NOMO-1 (cell line): ENCODE measurements around the gene HSDL1.
"Not testable (repeated sequence)": the region's sequence is repeated elsewhere in the genome, so short reads cannot be mapped to it uniquely, and the experiment has no call there.

Experiments used
- DNase-seq, 2 experiments: peaks; one replicate each; lab custom pipeline; 2025; ENCODE audit not compliant: unreplicated experiment in 2 of 2; lab: John Stamatoyannopoulos, UW

HSDL1 gene

DNA sequence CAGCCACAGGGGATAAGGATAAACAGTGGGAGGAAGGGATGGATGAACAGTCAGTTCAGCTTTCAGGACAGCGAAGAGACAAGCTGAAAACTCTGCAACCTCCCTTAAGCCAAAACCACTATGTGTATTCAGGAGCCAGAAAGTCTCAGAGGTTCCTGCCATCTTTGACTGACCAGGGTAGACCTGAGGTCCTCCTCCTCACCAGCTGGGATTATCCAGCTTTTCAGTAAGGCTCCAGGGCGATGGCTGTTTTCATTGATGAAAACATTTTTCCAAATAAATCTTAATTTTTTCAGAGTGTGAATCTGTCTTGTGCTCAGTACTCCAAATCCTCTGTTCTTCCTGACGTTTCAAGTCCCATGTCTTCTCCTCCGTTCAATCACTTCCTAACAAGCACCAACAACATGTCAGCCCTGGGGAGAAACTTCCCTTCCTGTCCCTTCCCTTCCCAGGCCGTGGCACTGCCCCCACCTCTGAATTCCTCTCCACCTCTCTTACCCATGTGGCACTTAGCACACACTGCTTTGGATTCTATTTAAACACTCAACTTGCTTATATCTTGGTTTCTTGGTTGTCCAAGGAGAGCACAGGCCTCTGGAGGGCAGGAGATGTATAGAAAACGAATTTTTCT, 5.2 kb downstream of the HSDL1 start:
- DNase-seq: no peak

DNA sequence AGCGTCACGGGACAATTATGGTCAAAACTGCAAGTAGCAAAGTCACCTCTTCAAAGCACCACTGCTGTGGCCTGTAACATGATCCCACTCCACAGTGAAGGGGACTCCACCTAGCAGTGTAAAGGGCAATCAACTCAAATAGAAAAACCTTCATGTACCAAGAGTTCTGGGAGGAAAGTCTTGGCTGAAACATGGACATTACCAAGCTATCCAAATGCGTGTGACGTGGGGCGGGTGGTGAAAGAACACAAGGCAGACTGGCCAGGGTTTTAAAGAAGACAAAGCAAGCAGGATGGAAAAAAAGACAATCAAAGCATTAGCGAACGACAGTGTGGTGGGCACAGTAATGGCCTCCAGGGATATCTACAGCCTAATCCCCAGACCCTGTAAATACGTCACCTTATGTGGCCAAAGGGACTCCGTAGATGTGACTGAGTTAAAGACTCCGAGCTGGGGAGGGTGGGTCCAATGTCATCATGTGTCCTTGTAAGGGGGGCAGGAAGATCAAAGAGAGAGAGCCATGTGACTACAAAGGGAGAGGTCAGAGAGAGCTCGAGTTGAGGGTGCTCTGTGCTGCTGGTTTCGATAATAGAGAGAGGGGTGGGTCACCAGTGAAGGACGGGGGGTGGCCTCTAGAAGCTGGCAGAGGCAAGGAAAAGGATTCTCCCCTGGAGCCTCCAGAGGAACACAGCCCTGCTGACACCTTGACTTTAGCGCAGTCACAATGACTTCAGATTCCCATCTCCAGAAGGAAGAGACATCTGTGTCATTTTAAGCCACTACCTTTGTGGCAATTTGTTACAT, 6.0 kb downstream of the HSDL1 start:
- DNase-seq: peak; percentile 5 to 46

DNA sequence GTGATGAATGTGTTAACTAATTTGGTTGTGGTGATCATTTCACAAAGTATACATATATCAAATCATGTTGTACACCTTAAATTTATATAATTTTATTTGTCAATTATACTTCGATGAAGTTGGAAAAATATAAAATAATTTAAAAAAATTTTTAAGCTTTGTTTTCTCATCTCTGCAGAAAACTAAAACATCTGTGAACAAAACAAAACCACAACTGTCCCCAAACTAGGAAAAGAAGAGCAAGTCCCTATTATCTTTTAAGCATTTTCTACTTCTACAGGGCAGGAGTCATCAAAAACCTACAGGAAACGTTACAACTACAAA, 6.5 kb downstream of the HSDL1 start:
- no peak for DNase-seq

DNA sequence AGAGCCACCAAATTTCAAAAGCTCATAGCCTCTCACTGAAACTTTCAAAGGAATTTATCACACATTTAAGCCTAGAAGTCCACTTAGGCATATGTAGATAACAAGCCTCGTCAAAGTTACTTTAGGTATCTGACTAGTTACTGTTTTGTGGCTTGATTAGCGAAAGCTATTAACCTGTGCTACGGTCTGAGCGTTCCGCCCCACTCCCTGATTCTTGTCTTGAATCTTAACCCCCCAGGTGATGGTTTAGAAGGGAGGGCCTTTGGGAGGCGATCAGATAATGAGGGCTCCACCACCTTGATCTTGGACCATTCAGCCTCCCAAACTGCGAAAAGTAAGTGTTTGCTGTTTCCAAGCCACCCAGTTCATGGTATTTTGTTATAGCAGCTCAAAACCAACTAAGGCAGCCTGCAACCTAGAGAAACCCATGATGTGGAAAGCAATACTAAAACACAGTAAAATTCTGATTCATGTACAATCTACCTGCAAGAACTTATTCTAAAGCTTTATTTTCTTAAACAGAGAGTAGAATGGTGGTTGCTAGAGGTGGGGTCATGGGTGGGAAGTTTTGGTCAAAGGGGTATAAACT, 7.1 kb downstream of the HSDL1 start:
- DNase-seq: no peak

DNA sequence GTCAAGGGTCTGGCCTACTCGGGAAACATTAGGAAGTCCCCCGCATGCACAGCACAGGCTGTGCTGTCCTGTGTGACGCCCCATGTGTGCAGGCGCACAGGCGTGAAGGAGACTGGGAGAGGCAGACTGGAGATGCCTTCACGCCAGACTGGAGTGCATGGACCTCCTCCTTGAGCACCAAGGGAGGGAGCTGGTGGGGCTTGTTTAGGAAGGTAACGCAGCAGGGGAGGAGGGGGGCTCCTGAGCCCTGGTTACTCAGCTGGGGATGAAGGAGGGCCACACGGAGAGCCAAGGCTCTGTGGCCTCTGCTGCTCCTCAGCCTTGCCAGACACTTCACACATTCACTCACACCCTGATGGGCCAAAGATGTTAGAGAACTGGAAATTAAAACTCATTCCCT, 7.7 kb downstream of the HSDL1 start:
- DNase-seq: no peak

DNA sequence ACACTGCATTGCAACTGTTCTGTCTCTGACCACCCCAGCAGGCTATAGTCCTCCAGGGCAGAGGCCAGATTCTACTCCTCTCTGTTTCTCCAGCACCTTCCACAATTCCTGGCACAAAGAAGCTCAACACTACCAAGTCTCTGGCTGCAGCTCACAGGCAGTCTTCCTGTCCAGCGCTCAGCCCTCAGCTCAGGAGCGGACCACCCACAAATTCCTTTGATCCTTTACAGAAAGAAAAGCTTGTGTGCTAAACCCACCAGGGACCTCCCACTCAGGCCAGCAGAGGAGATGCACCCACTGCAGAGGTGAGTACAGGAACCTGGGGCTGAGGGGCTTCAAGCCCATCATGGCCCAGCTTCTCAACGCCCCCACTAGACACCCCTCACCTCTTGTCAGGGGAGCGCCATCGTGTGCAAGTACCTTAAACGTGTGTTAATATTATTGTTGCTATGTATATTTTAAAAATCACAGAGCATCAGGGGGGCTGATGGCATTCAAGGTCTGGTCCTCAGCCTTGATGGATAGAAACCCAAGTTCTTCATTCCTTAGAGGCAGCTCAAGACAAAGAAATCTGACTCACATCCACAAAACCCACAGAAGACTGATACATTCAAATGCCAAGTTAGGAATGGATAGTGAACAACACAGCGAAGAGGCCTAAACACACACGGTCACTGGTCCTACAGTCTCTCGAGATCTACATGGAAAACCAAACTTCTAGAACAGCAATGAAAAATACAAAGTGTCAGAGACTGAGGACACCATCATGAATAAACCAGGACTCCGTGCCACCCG, 8.4 kb downstream of the HSDL1 start:
- no peak for DNase-seq

DNA sequence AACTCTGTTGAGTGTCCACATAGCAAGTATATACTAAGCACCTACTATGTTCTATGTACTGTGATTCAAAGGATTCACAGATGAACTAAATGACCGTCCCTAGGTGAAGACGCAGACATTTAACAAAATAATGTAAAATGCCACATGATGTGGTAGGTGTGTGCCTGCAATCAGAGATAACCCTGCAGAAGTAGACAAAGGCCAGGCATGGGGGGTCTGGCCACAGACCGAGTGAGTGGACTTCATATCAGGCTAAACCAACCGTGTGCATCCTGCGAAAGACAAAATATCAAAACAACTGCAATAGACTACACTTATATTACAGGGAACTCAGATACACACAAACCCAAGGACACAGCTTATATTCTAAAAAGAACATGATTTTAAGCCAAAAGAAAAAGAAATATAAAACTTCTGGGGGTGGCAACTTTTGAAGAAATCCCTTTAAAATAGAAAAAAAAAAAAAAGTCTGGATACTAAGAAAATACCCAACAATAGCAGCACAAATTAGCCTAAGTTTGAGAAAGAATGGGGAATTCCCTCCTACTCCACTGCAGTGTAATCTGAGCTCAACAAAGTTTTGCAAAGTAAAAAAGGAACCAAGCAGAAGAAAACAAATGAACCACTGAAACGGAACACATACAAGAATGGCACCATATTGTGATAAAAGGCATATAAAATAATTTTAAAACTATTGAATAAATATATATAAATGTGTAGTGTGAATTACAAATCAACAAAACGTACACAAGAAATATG, 12.3 kb downstream of the HSDL1 start:
- DNase-seq: no peak

DNA sequence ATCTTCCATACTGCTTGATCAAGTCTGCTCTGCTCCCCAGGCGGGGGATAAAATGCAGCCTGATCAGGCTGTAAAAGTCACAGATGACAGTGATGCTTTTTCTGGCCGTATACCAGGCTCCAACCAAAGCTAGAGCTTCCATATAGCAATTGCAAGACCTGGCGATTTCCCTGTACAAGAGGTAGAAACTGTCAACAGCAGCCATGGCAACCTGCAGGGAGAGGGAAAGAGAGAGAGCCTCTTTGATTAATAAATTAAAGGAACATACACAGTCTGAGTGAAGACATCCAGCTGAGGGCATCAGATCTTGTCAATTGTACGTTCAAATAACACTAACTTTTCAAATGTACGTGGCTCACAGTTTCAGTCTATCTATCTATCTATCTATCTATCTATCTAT, 13.9 kb downstream of the HSDL1 start:
- no peak for DNase-seq

DNA sequence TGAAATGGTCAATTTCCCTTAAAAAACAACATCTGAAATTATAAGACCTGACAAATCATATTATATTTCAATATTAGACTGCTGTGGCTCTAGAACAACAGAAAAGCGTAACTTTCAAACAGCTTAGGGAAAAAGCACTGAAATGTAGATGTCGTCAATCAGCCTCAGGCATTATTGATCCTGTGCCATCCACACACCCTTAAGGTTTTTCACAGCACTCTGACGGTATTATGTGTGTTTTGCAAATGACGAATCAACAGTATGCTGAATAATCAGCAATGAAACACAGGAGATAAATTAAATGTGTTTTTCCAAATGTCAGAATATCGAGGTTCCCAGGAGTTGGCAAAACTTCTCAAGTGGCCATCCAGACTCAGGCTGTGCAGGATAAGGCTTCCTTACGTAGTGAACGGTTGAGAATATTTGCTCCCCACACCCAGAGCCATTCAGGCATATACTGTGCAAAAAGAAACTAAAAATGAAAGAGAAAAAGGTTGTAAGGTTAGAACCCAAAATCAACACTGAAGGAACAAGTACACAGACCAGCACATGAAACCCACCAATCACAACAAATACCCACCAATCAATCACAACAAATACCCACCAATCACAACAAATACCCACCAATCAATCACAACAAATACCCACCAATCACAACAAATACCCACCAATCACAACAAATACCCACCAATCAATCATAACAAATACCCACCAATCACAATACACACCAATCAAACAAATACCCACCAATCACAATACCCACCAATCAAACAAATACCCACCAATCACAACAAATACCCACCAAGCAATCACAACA, 20.5 kb downstream of the HSDL1 start:
- DNase-seq: no peak

DNA sequence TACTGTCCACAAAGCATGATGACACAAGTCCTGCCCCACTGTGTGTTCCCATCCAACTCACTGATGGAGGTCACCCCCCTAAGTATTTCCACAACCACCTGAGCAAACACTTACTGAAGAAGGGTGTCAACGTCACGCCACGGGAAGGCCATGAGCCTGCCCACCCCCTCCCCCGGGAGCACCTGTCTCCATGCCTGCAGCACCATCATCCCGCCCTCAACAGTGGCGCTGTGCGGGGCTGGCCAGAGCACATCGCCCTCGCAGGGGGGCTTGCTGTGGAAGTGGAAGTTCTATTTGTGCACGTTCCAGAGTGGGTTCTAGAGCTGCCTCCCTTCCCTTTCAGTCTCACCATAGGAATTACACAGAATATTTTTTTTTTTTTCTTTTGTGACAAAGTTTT, 24.0 kb downstream of the HSDL1 start:
- DNase-seq: no peak

DNA sequence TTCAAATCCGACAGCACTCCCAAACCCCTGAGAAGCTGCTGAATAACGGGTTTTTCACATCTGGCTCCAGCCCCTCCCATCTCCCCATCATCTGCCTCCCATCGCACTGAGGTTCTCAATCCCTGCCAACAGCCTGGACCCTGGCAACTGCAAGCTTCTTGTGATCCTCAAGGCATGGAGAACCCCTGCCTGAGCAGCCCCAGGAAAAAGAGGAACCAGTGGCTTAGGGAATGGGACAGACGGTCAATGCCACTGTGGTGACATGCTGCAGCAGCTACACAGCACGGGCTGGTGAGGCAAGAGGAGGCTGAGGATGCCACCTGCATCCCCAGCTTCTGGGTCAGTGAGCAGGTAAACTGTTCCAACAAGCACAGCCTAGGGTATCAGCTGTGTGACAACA, 25.0 kb downstream of the HSDL1 start:
- DNase-seq: no peak

DNA sequence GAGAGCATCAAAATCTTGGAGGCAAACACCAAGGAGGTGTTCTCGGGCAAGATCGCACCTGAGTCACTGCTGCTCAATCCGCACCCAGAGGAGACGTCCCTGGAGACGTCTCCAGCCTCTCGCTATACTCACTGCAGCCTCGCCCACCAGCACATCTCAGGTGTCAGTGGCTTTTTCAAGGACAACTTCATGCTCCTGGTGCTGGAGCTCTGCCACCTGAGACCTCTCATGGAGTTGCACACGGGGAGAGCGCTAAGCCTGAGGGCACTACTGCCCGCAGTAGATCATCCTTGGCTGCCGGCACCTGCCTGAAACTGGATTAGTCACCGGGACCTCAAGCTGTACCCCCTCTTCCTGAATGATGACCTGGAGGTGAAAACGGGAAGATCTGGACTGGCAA, 25.6 kb downstream of the HSDL1 start:
- DNase-seq: no peak

DNA sequence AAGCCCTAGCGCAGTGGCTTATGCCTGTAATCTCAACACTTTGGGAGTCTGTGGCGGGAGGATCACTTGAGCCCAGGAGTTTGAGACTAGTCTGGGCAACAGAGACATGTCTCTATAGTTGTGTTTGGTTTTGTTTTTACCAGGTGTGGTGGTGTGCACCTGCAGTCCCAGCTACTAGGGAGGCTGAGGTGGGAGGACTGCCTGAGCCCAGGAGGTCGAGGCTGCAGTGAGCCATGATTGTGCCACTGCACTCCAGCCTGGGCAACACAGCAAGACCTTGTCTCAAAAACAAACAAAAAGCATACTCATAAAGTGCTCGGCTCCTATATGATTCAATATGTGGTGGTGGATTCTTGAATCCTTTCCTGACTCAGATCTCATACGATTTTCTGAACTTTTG, 26.7 kb downstream of the HSDL1 start:
- DNase-seq: not testable (repeated sequence)

DNA sequence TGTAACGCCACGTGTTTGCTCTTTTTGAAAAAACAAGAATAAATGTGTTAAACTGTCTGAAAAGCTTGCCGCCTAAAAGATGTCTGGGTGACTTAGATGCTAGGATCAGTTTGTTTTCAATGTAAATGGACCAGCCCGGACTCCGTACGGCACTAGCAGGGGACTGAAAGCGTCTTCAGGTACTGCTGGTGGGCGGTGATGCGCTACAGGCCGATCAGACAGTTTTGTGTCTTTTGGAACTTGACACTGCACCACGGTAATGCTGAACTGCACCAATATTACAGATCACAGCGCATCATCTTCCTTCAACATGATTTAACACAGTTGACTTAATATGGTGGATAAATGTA, 27.5 kb downstream of the HSDL1 start:
- DNase-seq: peak; percentile 17 to 28

DNA sequence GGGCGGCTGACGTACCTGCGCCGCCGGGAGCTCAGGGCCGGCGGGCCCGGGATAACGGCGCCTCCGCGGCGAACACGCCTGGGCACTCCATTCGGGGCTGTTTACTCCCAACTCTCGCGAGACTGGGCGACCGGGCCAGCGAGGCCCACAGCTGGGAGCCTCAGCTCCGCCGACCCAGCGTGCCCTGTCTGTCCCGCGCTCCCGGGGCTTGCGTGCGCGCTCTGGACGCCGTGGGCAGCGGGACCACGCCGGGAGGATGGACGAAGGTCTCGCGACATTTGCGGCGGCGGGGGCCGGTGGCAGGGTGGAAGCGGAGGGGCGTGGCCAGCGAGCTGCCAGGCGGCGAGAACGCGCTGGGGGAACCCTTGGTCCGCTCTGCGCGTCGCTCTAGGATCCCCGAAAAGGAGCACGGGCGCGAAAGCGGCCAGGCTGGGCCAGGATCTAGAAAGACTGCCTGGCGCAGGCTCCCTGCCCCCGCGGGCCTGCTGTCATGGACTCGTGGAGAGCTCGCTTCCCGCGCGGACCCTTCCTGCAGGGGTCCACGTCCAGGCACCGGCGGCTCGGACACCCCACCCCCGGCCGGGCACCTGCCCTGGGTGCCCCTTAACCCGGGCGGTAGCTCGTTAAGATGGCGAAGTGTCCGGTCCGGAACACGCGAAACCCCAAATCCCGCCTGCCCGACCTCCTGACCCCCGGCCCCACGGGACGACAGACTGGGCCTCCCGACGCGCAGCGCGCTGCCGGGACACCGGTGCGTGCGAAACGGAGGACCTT, 28.1 kb downstream of the HSDL1 start, which contains the start of gene MBTPS1:
TSS of gene MBTPS1 (minus strand) at position 223 of the 774 bp plus-strand sequence. CDS start 15,159 bp downstream, outside the sequence.
- DNase-seq: peak; percentile 94 to 97

DNA sequence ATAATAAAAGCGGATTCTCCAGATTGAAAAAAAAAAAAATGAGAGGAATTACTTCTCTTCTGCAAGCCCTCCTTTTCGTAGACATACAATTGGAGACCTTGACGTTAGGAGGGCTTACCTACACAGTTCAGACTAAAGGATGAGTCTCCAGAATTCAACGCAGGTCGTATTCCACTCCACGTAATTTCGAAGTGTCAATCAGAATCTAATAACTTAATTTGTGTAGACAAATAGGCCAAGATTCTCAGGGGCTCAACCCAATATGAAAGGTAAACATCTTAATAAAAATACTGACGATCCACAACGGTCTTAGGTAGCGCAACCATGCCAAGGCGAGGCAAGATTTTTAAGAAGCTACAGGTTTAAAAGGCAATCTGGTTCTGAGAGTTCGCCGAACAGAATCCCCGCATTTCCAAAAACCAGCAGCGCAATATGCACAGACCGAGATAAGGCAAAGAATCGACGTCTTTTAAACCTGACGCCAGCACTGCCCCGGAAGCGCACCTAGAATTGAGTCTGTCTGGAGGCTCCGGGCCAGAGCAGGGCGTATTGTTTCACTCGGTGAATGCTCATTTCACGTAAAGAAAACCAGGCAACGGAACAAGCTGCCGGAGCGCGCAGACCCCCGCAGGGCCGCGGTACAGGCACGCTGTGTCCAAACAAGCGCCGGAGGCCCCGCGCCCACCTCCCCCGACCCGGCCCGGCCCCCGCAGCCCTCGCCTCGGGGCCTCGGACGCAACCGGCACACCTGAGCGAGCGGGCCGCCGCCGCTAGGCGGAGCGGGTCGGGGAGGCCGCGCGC, 28.9 kb downstream of the HSDL1 start:
- DNase-seq: peak; percentile 12 to 36

DNA sequence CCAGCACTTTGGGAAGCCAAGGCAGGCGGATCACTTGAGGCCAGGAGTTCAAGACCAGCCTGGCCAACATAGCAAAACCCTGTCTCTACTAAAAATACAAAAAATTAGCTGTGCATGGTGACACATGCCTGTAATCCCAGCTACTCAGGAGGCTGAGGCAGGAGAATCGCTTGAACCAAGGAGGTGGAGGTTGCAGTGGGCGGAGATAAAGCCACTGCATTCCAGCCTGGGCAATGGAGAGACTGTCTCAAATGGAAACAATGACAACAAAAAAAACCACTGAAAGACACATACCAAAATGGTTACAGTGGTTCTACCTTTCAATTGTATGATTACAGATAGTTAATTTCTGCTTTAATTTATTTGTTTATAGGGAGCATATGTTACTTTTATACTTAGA, 33.0 kb downstream of the HSDL1 start:
- not testable (repeated sequence) for DNase-seq

DNA sequence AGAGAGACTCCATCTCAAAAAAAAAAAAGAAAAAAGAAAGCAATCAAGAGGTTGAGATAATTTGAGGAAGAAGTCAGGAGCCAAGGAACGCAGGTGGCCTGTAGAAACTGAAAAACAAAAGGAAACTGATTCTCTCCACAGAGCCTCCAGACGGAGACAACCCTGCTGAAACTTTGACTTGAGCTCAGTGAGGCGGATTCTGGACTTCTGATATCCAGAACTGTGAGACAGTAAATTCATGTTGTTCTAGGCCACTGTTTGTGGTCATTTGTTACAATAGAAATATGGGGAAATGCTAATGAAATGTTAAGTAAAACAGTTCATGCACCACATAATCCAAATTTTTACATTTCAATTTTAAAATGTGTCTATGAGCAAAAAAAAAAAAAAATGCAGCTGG, 33.5 kb downstream of the HSDL1 start:
- DNase-seq: no peak
